ENCODE measurements around the gene BBS4. TPM values are rescaled to one million over a fixed set of nuclear protein-coding genes. Genes with fewer than 3 reads are reported as not detected.

The BBS4 gene, protein sequence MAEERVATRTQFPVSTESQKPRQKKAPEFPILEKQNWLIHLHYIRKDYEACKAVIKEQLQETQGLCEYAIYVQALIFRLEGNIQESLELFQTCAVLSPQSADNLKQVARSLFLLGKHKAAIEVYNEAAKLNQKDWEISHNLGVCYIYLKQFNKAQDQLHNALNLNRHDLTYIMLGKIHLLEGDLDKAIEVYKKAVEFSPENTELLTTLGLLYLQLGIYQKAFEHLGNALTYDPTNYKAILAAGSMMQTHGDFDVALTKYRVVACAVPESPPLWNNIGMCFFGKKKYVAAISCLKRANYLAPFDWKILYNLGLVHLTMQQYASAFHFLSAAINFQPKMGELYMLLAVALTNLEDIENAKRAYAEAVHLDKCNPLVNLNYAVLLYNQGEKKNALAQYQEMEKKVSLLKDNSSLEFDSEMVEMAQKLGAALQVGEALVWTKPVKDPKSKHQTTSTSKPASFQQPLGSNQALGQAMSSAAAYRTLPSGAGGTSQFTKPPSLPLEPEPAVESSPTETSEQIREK
- 11.9 and 25.0 TPM in 2 replicates for total RNA-seq

GRCh38 chr15:72685925-72686794 is at the start of gene BBS4, which contains the start of gene HIGD2B:
Gene BBS4 (plus strand): TSS chr15:72686207. CDS start chr15:72686228, 21 bp downstream.
Gene HIGD2B (minus strand): TSS chr15:72686182. CDS start chr15:72676374, 9,808 bp downstream.

GRCh38 chr15:72654397-72654796 is 31.6 kb upstream of the BBS4 start, which contains the start of gene GOLGA6B:
Gene GOLGA6B (plus strand): TSS chr15:72654697. CDS start chr15:72654738, 41 bp downstream.

GRCh38 chr15:72783640-72784455 is 97.8 kb downstream of the BBS4 start, which contains the start of gene ADPGK:
Gene ADPGK (minus strand): TSS chr15:72783758. CDS start chr15:72783691, 67 bp downstream.

Other genes starting within 250 kb of the BBS4 start
- gene ARIH1, start 211.9 kb upstream of the BBS4 start, total RNA-seq, result 15.8 and 24.4 TPM in 2 replicates
- gene GOLGA6B, start 31.5 kb upstream of the BBS4 start, total RNA-seq, result not detected in 2 replicates
- gene HIGD2B, start within 50 bp of the BBS4 start, total RNA-seq, result not detected in 2 replicates
- gene ADPGK, start 97.6 kb downstream of the BBS4 start, total RNA-seq, result 50.6 and 53.8 TPM in 2 replicates